Hepatocyte (in vitro differentiated cells): Measurements from ENCODE around the gene ZDHHC22. TPM values are rescaled to one million over a fixed set of nuclear protein-coding genes. Genes with fewer than 3 reads are reported as not detected.

Source experiments
- DNase-seq: peaks from one replicate; pipeline ENCODE4 v3.0.0-alpha.2; 2016; ENCODE audit warnings: low spot score
- H2AFZ ChIP-seq: fragments of 200-600 bp; sonication (generic); 2 replicates; pipeline ENCODE4 v1.6.0; 2016; ENCODE audit warnings: antibody characterized with exemption, mild to moderate bottlenecking
- H3K27ac ChIP-seq: fragments of 200-600 bp; sonication (generic); 2 replicates; pipeline ENCODE4 v1.5.1; 2016; ENCODE audit warnings: mild to moderate bottlenecking
- H3K27me3 ChIP-seq: fragments of 200-600 bp; sonication (generic); 2 replicates; pipeline ENCODE4 v1.6.1; 2016
- H3K36me3 ChIP-seq: fragments of 200-600 bp; sonication (generic); replicated peaks from 2 replicates; pipeline ENCODE4 v1.5.1; 2016; ENCODE audit warnings: low read depth; ENCODE audit not compliant: insufficient read depth
- H3K4me1 ChIP-seq: fragments of 200-600 bp; sonication (generic); 2 replicates; pipeline ENCODE4 v1.5.1; 2016; ENCODE audit warnings: mild to moderate bottlenecking, moderate library complexity; ENCODE audit not compliant: insufficient read depth
- H3K4me2 ChIP-seq: fragments of 200-600 bp; sonication (generic); 2 replicates; pipeline ENCODE4 v1.6.0; 2016
- H3K4me3 ChIP-seq: fragments of 200-600 bp; sonication (generic); 2 replicates; pipeline ENCODE4 v1.5.1; 2016; ENCODE audit warnings: mild to moderate bottlenecking
- H3K79me2 ChIP-seq: fragments of 200-600 bp; sonication (generic); 2 replicates; pipeline ENCODE4 v1.6.0; 2017; ENCODE audit warnings: mild to moderate bottlenecking
- H3K9me2 ChIP-seq: fragments of 200-600 bp; sonication (generic); replicated peaks from 2 replicates; pipeline ENCODE4 v1.6.0; 2017; ENCODE audit warnings: mild to moderate bottlenecking; ENCODE audit not compliant: insufficient read depth
- H3K9me3 ChIP-seq: fragments of 200-600 bp; sonication (generic); 2 replicates; pipeline ENCODE4 v1.5.1; 2016; ENCODE audit warnings: low read depth, mild to moderate bottlenecking
- H4K20me1 ChIP-seq: fragments of 200-600 bp; sonication (generic); 2 replicates; pipeline ENCODE4 v1.6.0; 2016; ENCODE audit warnings: mild to moderate bottlenecking; ENCODE audit not compliant: insufficient read depth, poor library complexity, severe bottlenecking
- EZH2 ChIP-seq: fragments of 200-600 bp; sonication (generic); IDR thresholded peaks from 2 replicates; pipeline ENCODE4 v1.6.1; 2016; ENCODE audit warnings: antibody characterized with exemption, mild to moderate bottlenecking, borderline replicate concordance
- EZH2phosphoT487 ChIP-seq: fragments of 200-600 bp; sonication (generic); IDR thresholded peaks from one replicate; pipeline ENCODE4 v1.6.1; 2018; ENCODE audit warnings: antibody characterized with exemption, mild to moderate bottlenecking, low read depth, moderate library complexity; ENCODE audit not compliant: unreplicated experiment, severe bottlenecking
- WGBS: methylation state at CpG from one replicate; pipeline ENCODE4 v1.1.6; 2016; ENCODE audit warnings: low lambda C conversion rate; ENCODE audit errors: missing lambda C conversion rate; 5-methylcytosine and 5-hydroxymethylcytosine counted together
- polyA plus RNA-seq: library from polyadenylated mRNA; unstranded; fragments of >200 nt; fragmentation: Nextera tagmentation; extraction: Ambion mirVana; gene quantifications from 2 replicates; pipeline ENCODE4 v1.2.1, GENCODE V29; 2016
- total RNA-seq: library from RNA; depleted of rRNA; stranded (reverse); fragments of >200 nt; gene quantifications from 2 replicates; pipeline ENCODE4 v1.2.3, GENCODE V29; 2014
- TF ChIP-seq, protein P1 (sequence below): fragments of 200-600 bp; sonication (generic); IDR thresholded peaks from 2 replicates; pipeline ENCODE4 v1.5.1; 2016; ENCODE audit warnings: antibody characterized with exemption, mild to moderate bottlenecking; ENCODE audit not compliant: poor library complexity

ZDHHC22 gene
- total and polyA plus RNA-seq, 2 experiments from 2014 or later: not detected

DNA sequence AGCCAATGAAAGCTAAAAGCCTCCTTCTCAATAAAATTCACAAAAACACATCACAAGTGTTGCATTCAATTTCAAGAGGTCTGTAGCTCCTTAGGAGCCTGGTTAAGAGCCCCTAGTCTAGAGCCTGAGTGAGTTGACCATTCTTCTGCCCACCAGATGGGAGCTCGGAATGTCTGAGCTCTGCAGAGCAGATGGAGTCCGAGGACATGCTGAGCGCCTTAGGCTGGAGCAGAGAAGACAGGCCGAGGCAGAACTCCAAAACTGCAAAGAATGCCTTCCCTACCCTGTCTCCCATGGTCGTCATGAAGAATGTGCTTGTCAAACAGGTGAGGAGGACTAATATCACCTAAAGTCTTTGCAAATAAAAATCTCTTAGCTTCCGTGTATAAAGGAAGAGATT, 31.9 kb downstream of the ZDHHC22 start:
- Histone ChIP-seq H3K9me2 (no peaks in the 10 kb centered on the region), H2AFZ (no peak overlapping the region), H3K9me3 (no peaks in the 10 kb centered on the region), H3K4me3 (no peak overlapping the region), H3K4me2 (no peak overlapping the region), H3K79me2 (peaks cover 26% of the 10 kb centered on the region), H3K36me3 (no peaks in the 10 kb centered on the region), H4K20me1 (no peaks in the 10 kb centered on the region), H3K4me1 (no peaks in the 10 kb centered on the region), H3K27ac (peak overlapping the region; percentile 75), H3K27me3 (no peaks in the 10 kb centered on the region)
- TF ChIP-seq EZH2 (no peak), EZH2phosphoT487 (no peak)
- TF ChIP-seq, protein P1, sequence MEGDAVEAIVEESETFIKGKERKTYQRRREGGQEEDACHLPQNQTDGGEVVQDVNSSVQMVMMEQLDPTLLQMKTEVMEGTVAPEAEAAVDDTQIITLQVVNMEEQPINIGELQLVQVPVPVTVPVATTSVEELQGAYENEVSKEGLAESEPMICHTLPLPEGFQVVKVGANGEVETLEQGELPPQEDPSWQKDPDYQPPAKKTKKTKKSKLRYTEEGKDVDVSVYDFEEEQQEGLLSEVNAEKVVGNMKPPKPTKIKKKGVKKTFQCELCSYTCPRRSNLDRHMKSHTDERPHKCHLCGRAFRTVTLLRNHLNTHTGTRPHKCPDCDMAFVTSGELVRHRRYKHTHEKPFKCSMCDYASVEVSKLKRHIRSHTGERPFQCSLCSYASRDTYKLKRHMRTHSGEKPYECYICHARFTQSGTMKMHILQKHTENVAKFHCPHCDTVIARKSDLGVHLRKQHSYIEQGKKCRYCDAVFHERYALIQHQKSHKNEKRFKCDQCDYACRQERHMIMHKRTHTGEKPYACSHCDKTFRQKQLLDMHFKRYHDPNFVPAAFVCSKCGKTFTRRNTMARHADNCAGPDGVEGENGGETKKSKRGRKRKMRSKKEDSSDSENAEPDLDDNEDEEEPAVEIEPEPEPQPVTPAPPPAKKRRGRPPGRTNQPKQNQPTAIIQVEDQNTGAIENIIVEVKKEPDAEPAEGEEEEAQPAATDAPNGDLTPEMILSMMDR: no peak
- 82% methylated on average over 6 of the region's 6 CpGs for WGBS
- no peak for DNase-seq

DNA sequence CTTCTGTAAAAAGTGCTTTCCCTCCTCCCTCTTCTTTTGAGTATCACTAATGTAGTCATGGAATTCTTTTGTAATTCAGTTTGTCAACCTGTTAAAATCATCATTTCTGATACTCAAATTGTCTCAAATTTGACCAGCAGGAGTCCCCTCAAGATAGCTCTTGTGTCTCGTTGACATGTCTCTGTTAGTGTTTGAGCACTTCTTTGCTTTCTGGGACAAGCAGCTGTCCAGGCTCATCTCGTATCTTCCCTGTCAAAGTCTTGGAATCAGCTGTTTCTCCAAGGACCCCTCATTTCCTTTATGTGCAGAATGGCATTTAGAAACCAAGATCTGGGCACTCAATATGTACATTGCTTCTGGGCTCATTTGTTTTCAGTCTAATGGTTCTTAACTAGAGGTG, 32.8 kb downstream of the ZDHHC22 start:
- no peak overlapping the region for H2AFZ ChIP-seq
- peaks cover 35% of the 10 kb centered on the region for H3K79me2 ChIP-seq
- TF ChIP-seq EZH2phosphoT487 (no peak), EZH2 (no peak)
- TF ChIP-seq, protein P1: no peak
- H3K9me2 ChIP-seq: no peaks in the 10 kb centered on the region
- WGBS: 89% methylated on average over 2 of the region's 2 CpGs
- H3K36me3 ChIP-seq: no peaks in the 10 kb centered on the region
- no peaks in the 10 kb centered on the region for H3K9me3 ChIP-seq
- no peak for DNase-seq
- H4K20me1 ChIP-seq: no peaks in the 10 kb centered on the region
- no peak overlapping the region for H3K4me3 ChIP-seq
- H3K4me1 ChIP-seq: no peaks in the 10 kb centered on the region
- no peak overlapping the region for H3K27ac ChIP-seq
- no peak overlapping the region for H3K4me2 ChIP-seq
- no peaks in the 10 kb centered on the region for H3K27me3 ChIP-seq

DNA sequence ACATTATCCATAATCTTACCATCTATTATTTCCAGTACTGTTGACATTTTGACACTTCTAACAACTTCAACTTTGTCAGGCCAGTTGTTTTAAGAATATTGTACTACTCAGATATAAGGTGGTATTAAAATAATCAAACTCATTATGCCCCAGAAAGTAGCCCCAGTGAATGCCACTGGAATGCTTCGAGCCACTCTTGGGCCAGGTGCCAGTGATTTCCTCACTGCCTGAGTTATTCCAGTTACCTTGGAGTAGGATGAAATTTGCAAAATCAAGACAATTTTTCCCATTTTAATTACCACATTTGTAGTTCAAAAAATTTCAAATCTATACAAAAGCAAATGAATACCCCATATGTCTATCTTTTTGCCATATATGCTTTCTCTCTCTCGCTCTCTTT, 34.4 kb downstream of the ZDHHC22 start:
- H3K27ac ChIP-seq: no peak overlapping the region
- H3K36me3 ChIP-seq: no peaks in the 10 kb centered on the region
- H3K4me2 ChIP-seq: no peak overlapping the region
- H3K9me3 ChIP-seq: no peaks in the 10 kb centered on the region
- no peak for DNase-seq
- WGBS: 94% methylated on average over 2 of the region's 2 CpGs
- no peaks in the 10 kb centered on the region for H4K20me1 ChIP-seq
- TF ChIP-seq, protein P1: no peak
- TF ChIP-seq EZH2phosphoT487: no peak
- TF ChIP-seq EZH2: no peak
- no peaks in the 10 kb centered on the region for H3K4me1 ChIP-seq
- H2AFZ ChIP-seq: no peak overlapping the region
- H3K27me3 ChIP-seq: no peaks in the 10 kb centered on the region
- H3K79me2 ChIP-seq: peaks cover 50% of the 10 kb centered on the region
- H3K9me2 ChIP-seq: no peaks in the 10 kb centered on the region
- H3K4me3 ChIP-seq: no peak overlapping the region

DNA sequence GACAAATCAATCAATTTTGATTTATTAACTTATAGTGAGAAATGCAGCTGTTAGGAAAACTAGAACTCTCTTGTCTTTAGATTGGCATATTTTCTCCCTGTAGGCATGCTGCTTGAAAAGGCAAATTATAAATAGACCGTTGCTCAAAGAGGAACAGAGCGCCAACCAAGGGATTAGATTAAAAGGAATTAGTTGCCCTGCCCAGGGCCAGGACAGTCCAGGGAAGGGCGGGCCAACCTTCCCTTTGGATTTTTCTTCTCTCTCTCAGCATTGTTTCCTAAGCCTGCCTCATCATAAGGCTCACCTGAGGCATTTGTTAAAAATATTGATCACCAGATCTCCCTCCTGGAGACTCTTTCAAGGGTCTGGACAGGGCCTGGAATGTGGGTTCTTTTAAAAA, 34.9 kb downstream of the ZDHHC22 start:
- TF ChIP-seq EZH2phosphoT487 (no peak), EZH2 (no peak)
- TF ChIP-seq, protein P1: no peak
- H3K79me2 ChIP-seq: peaks cover 55% of the 10 kb centered on the region
- H3K4me2 ChIP-seq: no peak overlapping the region
- H2AFZ ChIP-seq: no peak overlapping the region
- no peak overlapping the region for H3K4me3 ChIP-seq
- no peaks in the 10 kb centered on the region for H4K20me1 ChIP-seq
- WGBS: 93% methylated on average over 3 of the region's 3 CpGs
- H3K9me2 ChIP-seq: no peaks in the 10 kb centered on the region
- no peak for DNase-seq
- H3K36me3 ChIP-seq: no peaks in the 10 kb centered on the region
- H3K9me3 ChIP-seq: no peaks in the 10 kb centered on the region
- H3K27me3 ChIP-seq: no peaks in the 10 kb centered on the region
- peaks cover 2% of the 10 kb centered on the region for H3K4me1 ChIP-seq
- H3K27ac ChIP-seq: no peak overlapping the region
